ENCODE measurements around the gene ZNF841. TPM values are rescaled to one million over a fixed set of nuclear protein-coding genes. Genes with fewer than 3 reads are reported as not detected.

The ZNF841 gene
- total and polyA plus RNA-seq, 9 of the 15 experiments (the other 6 are each of a cell fraction or from before 2014, with no cell fraction given) = 3.1 to 17.1 (median 11.0) TPM

DNA sequence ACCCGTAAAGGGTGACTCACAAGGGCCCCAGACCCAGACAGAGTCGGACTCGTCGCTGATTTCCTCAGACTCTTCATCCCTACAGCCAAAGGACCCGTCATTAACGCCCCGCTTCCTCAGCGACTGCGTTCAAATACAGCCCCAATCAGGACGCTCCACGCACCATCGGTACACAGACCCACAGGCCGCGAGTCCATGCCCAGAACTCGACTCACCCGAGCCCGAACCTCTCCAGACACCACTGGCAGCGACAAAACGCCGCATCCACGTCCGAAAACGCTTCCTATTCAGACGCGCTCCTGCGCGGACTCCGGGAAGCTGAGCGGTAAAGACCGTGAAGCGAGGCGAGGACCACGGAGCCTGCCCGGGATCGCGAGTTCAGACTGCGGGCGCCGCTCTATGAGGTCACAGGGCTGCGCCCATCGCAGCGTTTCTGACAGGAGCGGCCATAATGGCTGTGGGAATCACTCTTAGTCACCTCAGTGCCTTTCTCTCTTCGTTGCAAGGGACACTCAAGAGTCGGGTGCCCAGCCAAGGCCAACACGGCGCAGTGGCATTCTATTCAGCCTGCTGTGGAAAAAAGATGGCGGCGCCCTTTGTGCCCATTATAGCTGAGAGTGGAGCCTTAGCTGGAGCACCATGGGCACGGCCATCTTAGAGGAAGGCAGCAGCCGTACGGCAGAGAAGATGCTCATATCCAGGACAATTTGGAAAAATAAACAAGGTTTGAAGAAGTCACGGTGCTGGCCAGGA, 67.4 kb downstream of the ZNF841 start, which contains the start of gene ZNF614 (continued):
- TF ChIP-seq, protein P1, sequence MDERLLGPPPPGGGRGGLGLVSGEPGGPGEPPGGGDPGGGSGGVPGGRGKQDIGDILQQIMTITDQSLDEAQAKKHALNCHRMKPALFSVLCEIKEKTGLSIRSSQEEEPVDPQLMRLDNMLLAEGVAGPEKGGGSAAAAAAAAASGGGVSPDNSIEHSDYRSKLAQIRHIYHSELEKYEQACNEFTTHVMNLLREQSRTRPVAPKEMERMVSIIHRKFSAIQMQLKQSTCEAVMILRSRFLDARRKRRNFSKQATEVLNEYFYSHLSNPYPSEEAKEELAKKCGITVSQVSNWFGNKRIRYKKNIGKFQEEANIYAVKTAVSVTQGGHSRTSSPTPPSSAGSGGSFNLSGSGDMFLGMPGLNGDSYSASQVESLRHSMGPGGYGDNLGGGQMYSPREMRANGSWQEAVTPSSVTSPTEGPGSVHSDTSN (CRISPR knock-in tag; IDR thresholded peaks at IDR 0.05; ENCODE audit: low read depth) = no peak
- TF ChIP-seq, protein P1 (tag; conservative IDR thresholded peaks at IDR 0.05; ENCODE audit: low read depth) = peak; percentile 43; the same call in 1 of the 2 replicates
- TF ChIP-seq ZNF174 (CRISPR knock-in tag; IDR thresholded peaks at IDR 0.05) (no peak), SP1 (CRISPR knock-in tag; IDR thresholded peaks at IDR 0.05) (peak; percentile 69; the same call in 1 of the 2 replicates), ZNF830 (CRISPR knock-in tag; IDR thresholded peaks at IDR 0.05) (0 out of 2 replicates have a peak, but pooled peaks have one; percentile 81), BRD9 (IDR thresholded peaks at IDR 0.05; ENCODE audit: low read depth, partially characterized antibody) (no peak), CHD4 (IDR thresholded peaks at IDR 0.05; ENCODE audit: insufficient read depth, insufficient replicate concordance, low read depth, low read length, poor library complexity, severe bottlenecking) (no peak), CREB1 (IDR thresholded peaks at IDR 0.05) (peak; percentile 98), CREB1 (CRISPR knock-in tag; IDR thresholded peaks at IDR 0.05) (peak; percentile 99), JUND (IDR thresholded peaks at IDR 0.05; ENCODE audit: borderline replicate concordance, low read depth, low read length) (peak; percentile 71), JUND (tag; IDR thresholded peaks at IDR 0.05; ENCODE audit: borderline replicate concordance, low read depth, low read length) (peak; percentile 68; the same call in 2 of the 3 replicates), ZNF239 (CRISPR knock-in tag; IDR thresholded peaks at IDR 0.05) (no peak), KDM1A (IDR thresholded peaks at IDR 0.05) (no peak), TAF15 (IDR thresholded peaks at IDR 0.05; ENCODE audit: low read depth, low read length) (no peak), RB1 (IDR thresholded peaks at IDR 0.05; ENCODE audit: low read depth) (no peak), SRSF9 (IDR thresholded peaks at IDR 0.05; ENCODE audit: borderline replicate concordance, low read depth, low read length) (no peak), RAD21 (CRISPR knock-in tag; conservative IDR thresholded peaks at IDR 0.05 in 1 of 2, IDR thresholded peaks at IDR 0.05 in 1 of 2) (no peak)
- TF ChIP-seq, protein P2, sequence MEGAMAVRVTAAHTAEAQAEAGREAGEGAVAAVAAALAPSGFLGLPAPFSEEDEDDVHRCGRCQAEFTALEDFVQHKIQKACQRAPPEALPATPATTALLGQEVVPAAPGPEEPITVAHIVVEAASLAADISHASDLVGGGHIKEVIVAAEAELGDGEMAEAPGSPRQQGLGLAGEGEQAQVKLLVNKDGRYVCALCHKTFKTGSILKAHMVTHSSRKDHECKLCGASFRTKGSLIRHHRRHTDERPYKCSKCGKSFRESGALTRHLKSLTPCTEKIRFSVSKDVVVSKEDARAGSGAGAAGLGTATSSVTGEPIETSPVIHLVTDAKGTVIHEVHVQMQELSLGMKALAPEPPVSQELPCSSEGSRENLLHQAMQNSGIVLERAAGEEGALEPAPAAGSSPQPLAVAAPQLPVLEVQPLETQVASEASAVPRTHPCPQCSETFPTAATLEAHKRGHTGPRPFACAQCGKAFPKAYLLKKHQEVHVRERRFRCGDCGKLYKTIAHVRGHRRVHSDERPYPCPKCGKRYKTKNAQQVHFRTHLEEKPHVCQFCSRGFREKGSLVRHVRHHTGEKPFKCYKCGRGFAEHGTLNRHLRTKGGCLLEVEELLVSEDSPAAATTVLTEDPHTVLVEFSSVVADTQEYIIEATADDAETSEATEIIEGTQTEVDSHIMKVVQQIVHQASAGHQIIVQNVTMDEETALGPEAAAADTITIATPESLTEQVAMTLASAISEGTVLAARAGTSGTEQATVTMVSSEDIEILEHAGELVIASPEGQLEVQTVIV (CRISPR knock-in tag; IDR thresholded peaks at IDR 0.05; ENCODE audit: borderline replicate concordance) = no peak; the same call in 1 of the 2 replicates
- TF ChIP-seq, protein P3, sequence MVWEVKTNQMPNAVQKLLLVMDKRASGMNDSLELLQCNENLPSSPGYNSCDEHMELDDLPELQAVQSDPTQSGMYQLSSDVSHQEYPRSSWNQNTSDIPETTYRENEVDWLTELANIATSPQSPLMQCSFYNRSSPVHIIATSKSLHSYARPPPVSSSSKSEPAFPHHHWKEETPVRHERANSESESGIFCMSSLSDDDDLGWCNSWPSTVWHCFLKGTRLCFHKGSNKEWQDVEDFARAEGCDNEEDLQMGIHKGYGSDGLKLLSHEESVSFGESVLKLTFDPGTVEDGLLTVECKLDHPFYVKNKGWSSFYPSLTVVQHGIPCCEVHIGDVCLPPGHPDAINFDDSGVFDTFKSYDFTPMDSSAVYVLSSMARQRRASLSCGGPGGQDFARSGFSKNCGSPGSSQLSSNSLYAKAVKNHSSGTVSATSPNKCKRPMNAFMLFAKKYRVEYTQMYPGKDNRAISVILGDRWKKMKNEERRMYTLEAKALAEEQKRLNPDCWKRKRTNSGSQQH (CRISPR knock-in tag; IDR thresholded peaks at IDR 0.05) = no peak
- TF ChIP-seq, protein P4, sequence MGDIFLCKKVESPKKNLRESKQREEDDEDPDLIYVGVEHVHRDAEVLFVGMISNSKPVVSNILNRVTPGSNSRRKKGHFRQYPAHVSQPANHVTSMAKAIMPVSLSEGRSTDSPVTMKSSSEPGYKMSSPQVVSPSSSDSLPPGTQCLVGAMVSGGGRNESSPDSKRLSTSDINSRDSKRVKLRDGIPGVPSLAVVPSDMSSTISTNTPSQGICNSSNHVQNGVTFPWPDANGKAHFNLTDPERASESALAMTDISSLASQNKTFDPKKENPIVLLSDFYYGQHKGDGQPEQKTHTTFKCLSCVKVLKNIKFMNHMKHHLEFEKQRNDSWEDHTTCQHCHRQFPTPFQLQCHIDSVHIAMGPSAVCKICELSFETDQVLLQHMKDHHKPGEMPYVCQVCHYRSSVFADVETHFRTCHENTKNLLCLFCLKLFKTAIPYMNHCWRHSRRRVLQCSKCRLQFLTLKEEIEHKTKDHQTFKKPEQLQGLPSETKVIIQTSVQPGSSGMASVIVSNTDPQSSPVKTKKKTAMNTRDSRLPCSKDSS (IDR thresholded peaks at IDR 0.05; ENCODE audit: low read depth, partially characterized antibody) = no peak
